Bronchial epithelial cell (primary cell): ENCODE measurements around the gene FXYD7. TPM values are rescaled to one million over a fixed set of nuclear protein-coding genes. Genes with fewer than 3 reads are reported as not detected.

Source experiments
- DNase-seq: peaks from one replicate; pipeline ENCODE4 v3.0.0-alpha.2; 2010; ENCODE audit warnings: low read depth
- FAIRE-seq: peaks from 2 replicates; lab custom pipeline; 2011; peaks lifted over from hg19 to GRCh38; lab: Jason Lieb, UNC
- H3K27me3 ChIP-seq: 2 replicates; pipeline ENCODE4 v1.5.1; 2011; ENCODE audit warnings: low read length; ENCODE audit not compliant: control insufficient read depth, insufficient read depth
- H3K36me3 ChIP-seq: 2 replicates; pipeline ENCODE4 v1.5.1; 2011; ENCODE audit warnings: low read length; ENCODE audit not compliant: control insufficient read depth, insufficient read depth
- H3K4me3 ChIP-seq: 2 replicates; pipeline ENCODE4 v1.5.1; 2011; ENCODE audit warnings: mild to moderate bottlenecking, low read depth, low read length, control low read depth
- CTCF ChIP-seq: IDR thresholded peaks from 2 replicates; pipeline ENCODE4 v1.5.1; 2011; ENCODE audit warnings: mild to moderate bottlenecking, moderate library complexity, low read length, control low read depth, inconsistent platforms; ENCODE audit not compliant: insufficient read depth, severe bottlenecking
- total RNA-seq: library from RNA; depleted of rRNA; stranded (reverse); fragments of >200 nt; gene quantifications from 2 replicates; pipeline ENCODE4 v1.2.1, GENCODE V29; 2014

FXYD7 gene
- total RNA-seq, 1 donor from 2014 or later = not detected

- peak; percentile 55 for DNase-seq
- Histone ChIP-seq H3K4me3 (peak overlapping the region; percentile 52), H3K27me3 (no peaks in the 10 kb centered on the region), H3K36me3 (peaks cover 6% of the 10 kb centered on the region)
- FAIRE-seq = no peak
- peak; percentile 97 for TF ChIP-seq CTCF
These were observed 28.5 kb upstream of the FXYD7 start for GRCh38 chr19:35114353-35115176.

- FAIRE-seq = peak; percentile 13
These were observed 27.7 kb upstream of the FXYD7 start, which contains the start of gene FXYD3 for GRCh38 chr19:35115177-35115951. Gene FXYD3, plus strand, starts transcription at chr19:35115823. Its CDS starts 3,554 bp downstream, at chr19:35119377.

GRCh38 chr19:35116072-35116801 lies 26.8 kb upstream of the FXYD7 start:
- DNase-seq = peak; percentile 65
- Histone ChIP-seq H3K36me3 (peaks cover 15% of the 10 kb centered on the region), H3K4me3 (peak overlapping the region; percentile 52), H3K27me3 (no peaks in the 10 kb centered on the region)
- FAIRE-seq = no peak
- TF ChIP-seq CTCF = no peak

More at GRCh38 chr19:35115177-35115951, 27.7 kb upstream of the FXYD7 start, which contains the start of gene FXYD3:
- H3K27me3 ChIP-seq = no peaks in the 10 kb centered on the region
- peak; percentile 41 for DNase-seq
- TF ChIP-seq CTCF = no peak
- peak within 1 kb of the TSS; percentile 52 for H3K4me3 ChIP-seq
- H3K36me3 ChIP-seq = peaks cover 9% of the 10 kb centered on the region

GRCh38 chr19:35117116-35117515 lies 25.9 kb upstream of the FXYD7 start:
- Histone ChIP-seq H3K27me3 (no peaks in the 10 kb centered on the region), H3K36me3 (peaks cover 18% of the 10 kb centered on the region), H3K4me3 (peak overlapping the region; percentile 52)
- no peak for TF ChIP-seq CTCF
- FAIRE-seq (no peak), DNase-seq (no peak)

GRCh38 chr19:35117799-35118198 lies 25.3 kb upstream of the FXYD7 start:
- Histone ChIP-seq H3K36me3 (peaks cover 20% of the 10 kb centered on the region), H3K4me3 (peak overlapping the region; percentile 52), H3K27me3 (no peaks in the 10 kb centered on the region)
- no peak for TF ChIP-seq CTCF
- DNase-seq (no peak), FAIRE-seq (no peak)
